Ishikawa (cell line): Measurements from ENCODE around the gene EHD4.

Source experiments
- CEBPB ChIP-seq: IDR thresholded peaks from 2 replicates; pipeline ENCODE4 v1.6.1; 2012
- CREB1 ChIP-seq: IDR thresholded peaks from 2 replicates; pipeline ENCODE4 v1.6.1; 2012; ENCODE audit warnings: low read depth
- EGR1 ChIP-seq: IDR thresholded peaks from 2 replicates; pipeline ENCODE4 v1.6.1; 2012
- EP300 ChIP-seq: IDR thresholded peaks from 2 replicates; pipeline ENCODE4 v1.6.1; 2012; ENCODE audit warnings: borderline replicate concordance
- MAX ChIP-seq: IDR thresholded peaks from 2 replicates; pipeline ENCODE4 v1.6.1; 2012
- NFIC ChIP-seq: IDR thresholded peaks from 2 replicates; pipeline ENCODE4 v1.6.1; 2012
- RAD21 ChIP-seq: IDR thresholded peaks from 2 replicates; pipeline ENCODE4 v1.6.1; 2012; ENCODE audit warnings: low read depth
- TAF1 ChIP-seq: IDR thresholded peaks from 2 replicates; pipeline ENCODE4 v1.6.1; 2012; ENCODE audit warnings: low read depth, mild to moderate bottlenecking
- TCF12 ChIP-seq: IDR thresholded peaks from 2 replicates; pipeline ENCODE4 v1.6.1; 2012; ENCODE audit warnings: low read depth
- TEAD4 ChIP-seq: IDR thresholded peaks from 2 replicates; pipeline ENCODE4 v1.6.1; 2012
- YY1 ChIP-seq: IDR thresholded peaks from 2 replicates; pipeline ENCODE4 v1.6.1; 2012; ENCODE audit warnings: low read depth
- ZBTB7A ChIP-seq: IDR thresholded peaks from 2 replicates; pipeline ENCODE4 v1.6.1; 2012; ENCODE audit warnings: low read depth
- TF ChIP-seq, protein P1 (sequence below): IDR thresholded peaks from 2 replicates; pipeline ENCODE4 v1.6.1; 2012
- TF ChIP-seq, protein P2 (sequence below): IDR thresholded peaks from 2 replicates; pipeline ENCODE4 v1.6.1; 2012; ENCODE audit warnings: low read depth, mild to moderate bottlenecking

- TF ChIP-seq ZBTB7A, result no peak
- no peak for TF ChIP-seq RAD21
- TF ChIP-seq YY1, result no peak
- TF ChIP-seq CREB1, result no peak
- TF ChIP-seq CEBPB, result no peak
- TF ChIP-seq, protein P1, sequence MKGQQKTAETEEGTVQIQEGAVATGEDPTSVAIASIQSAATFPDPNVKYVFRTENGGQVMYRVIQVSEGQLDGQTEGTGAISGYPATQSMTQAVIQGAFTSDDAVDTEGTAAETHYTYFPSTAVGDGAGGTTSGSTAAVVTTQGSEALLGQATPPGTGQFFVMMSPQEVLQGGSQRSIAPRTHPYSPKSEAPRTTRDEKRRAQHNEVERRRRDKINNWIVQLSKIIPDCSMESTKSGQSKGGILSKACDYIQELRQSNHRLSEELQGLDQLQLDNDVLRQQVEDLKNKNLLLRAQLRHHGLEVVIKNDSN, result no peak
- TF ChIP-seq TEAD4, result no peak
- no peak for TF ChIP-seq EGR1
- no peak for TF ChIP-seq TAF1
- no peak for TF ChIP-seq MAX
- TF ChIP-seq, protein P2, sequence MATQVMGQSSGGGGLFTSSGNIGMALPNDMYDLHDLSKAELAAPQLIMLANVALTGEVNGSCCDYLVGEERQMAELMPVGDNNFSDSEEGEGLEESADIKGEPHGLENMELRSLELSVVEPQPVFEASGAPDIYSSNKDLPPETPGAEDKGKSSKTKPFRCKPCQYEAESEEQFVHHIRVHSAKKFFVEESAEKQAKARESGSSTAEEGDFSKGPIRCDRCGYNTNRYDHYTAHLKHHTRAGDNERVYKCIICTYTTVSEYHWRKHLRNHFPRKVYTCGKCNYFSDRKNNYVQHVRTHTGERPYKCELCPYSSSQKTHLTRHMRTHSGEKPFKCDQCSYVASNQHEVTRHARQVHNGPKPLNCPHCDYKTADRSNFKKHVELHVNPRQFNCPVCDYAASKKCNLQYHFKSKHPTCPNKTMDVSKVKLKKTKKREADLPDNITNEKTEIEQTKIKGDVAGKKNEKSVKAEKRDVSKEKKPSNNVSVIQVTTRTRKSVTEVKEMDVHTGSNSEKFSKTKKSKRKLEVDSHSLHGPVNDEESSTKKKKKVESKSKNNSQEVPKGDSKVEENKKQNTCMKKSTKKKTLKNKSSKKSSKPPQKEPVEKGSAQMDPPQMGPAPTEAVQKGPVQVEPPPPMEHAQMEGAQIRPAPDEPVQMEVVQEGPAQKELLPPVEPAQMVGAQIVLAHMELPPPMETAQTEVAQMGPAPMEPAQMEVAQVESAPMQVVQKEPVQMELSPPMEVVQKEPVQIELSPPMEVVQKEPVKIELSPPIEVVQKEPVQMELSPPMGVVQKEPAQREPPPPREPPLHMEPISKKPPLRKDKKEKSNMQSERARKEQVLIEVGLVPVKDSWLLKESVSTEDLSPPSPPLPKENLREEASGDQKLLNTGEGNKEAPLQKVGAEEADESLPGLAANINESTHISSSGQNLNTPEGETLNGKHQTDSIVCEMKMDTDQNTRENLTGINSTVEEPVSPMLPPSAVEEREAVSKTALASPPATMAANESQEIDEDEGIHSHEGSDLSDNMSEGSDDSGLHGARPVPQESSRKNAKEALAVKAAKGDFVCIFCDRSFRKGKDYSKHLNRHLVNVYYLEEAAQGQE, result no peak
- TF ChIP-seq EP300, result no peak
- TF ChIP-seq NFIC, result no peak
- TF ChIP-seq TCF12, result no peak
Measured at GRCh38 chr15:41891226-41891625, 81.1 kb downstream of the EHD4 start.
